Endothelial cell of umbilical vein (primary cell): ENCODE results near the gene CAMTA1. TPM values are rescaled to one million over a fixed set of nuclear protein-coding genes. Genes with fewer than 3 reads are reported as not detected.

Experiments used
- BruUV-seq: library from RNA; stranded (reverse); fragments of 400-500 nt; replicated peaks from 2 replicates; lab custom pipeline; 2021; lab: Mats Ljungman, UMichigan
- CTCF ChIA-PET: fragments of 300-600, 350-600 bp; sonication (Branson Sonifier 250); formaldehyde crosslinking; loops from one replicate; lab custom pipeline; 2021; ENCODE audit warnings: antibody characterized with exemption, inconsistent platforms; lab: Charles Lee
- POLR2A ChIA-PET: fragments of 300-600, 350-600 bp; sonication (Branson Sonifier 250); formaldehyde crosslinking; loops from one replicate; lab custom pipeline; 2021; ENCODE audit warnings: antibody characterized with exemption, inconsistent platforms; lab: Charles Lee
- DNase-seq: peaks from one replicate; pipeline ENCODE4 v3.0.0-alpha.2; 2011; ENCODE audit warnings: low read depth, low spot score
- FAIRE-seq: peaks from 2 replicates; lab custom pipeline; 2011; peaks lifted over from hg19 to GRCh38; lab: Jason Lieb, UNC
- H2AFZ ChIP-seq: 2 replicates; pipeline ENCODE4 v1.6.0; 2012; ENCODE audit warnings: low read depth, low read length, control low read depth, inconsistent platforms
- H3K27ac ChIP-seq: 2 replicates; pipeline ENCODE4 v1.5.1; 2011; ENCODE audit warnings: low read depth, mild to moderate bottlenecking, control low read depth, low read length, moderate library complexity; ENCODE audit not compliant: insufficient read depth
- H3K27me3 ChIP-seq, 2 experiments: 2 replicates each; pipeline versions ENCODE4 v1.6.0 to v1.6.1; 2011; ENCODE audit warnings: low read length in 2 of 2, mixed read lengths in 1 of 2; ENCODE audit not compliant: control insufficient read depth in 2 of 2, insufficient read depth in 2 of 2
- H3K36me3 ChIP-seq, 2 experiments: 2 replicates in 1 of 2; 3 replicates in 1 of 2; pipeline ENCODE4 v1.5.1; 2011; ENCODE audit warnings: low read length in 2 of 2, mild to moderate bottlenecking in 1 of 2, moderate library complexity in 1 of 2; ENCODE audit not compliant: control insufficient read depth in 2 of 2, insufficient read depth in 2 of 2; ENCODE audit errors: extremely low read depth in 1 of 2
- H3K4me1 ChIP-seq: 3 replicates; pipeline ENCODE4 v1.5.1; 2011; ENCODE audit warnings: mild to moderate bottlenecking, low read length; ENCODE audit not compliant: control insufficient read depth, insufficient read depth; ENCODE audit errors: extremely low read depth
- H3K4me2 ChIP-seq: 2 replicates; pipeline ENCODE4 v1.6.1; 2011; ENCODE audit warnings: low read length, control low read depth, mixed read lengths; ENCODE audit not compliant: insufficient read depth
- H3K4me3 ChIP-seq, 3 experiments: fragments of 200-600 bp in 1 of 3; sonication (generic), shearing (Covaris generic) in 1 of 3; replicated peaks in 1 of 3; 2 replicates each; pipeline ENCODE4 v1.5.1; 2011 to 2016; ENCODE audit warnings: control low read depth in 3 of 3, low read length in 3 of 3, mild to moderate bottlenecking in 2 of 3, inconsistent platforms in 1 of 3, low read depth in 1 of 3, moderate library complexity in 1 of 3; ENCODE audit not compliant: insufficient read depth in 1 of 3
- H3K79me2 ChIP-seq: 2 replicates; pipeline ENCODE4 v1.6.0; 2012; ENCODE audit warnings: low read length, inconsistent platforms; ENCODE audit not compliant: control insufficient read depth, insufficient read depth
- H3K9ac ChIP-seq: replicated peaks from 2 replicates; pipeline ENCODE3; 2011; ENCODE audit warnings: low read length, control low read depth; ENCODE audit not compliant: insufficient read depth; ENCODE audit errors: extremely low read depth
- H3K9me1 ChIP-seq: replicated peaks from 3 replicates; pipeline ENCODE4 v1.6.0; 2011; ENCODE audit warnings: mild to moderate bottlenecking, low read length; ENCODE audit not compliant: control insufficient read depth, insufficient read depth; ENCODE audit errors: extremely low read depth
- H3K9me3 ChIP-seq: replicated peaks from 2 replicates; pipeline ENCODE4 v1.5.1; 2012; ENCODE audit warnings: low read length, inconsistent platforms; ENCODE audit not compliant: control insufficient read depth, insufficient read depth
- H4K20me1 ChIP-seq: replicated peaks from 2 replicates; pipeline ENCODE3; 2011; ENCODE audit warnings: mild to moderate bottlenecking, low read length; ENCODE audit not compliant: control insufficient read depth, insufficient read depth; ENCODE audit errors: extremely low read depth
- EZH2 ChIP-seq: IDR thresholded peaks from 2 replicates; pipeline ENCODE4 v1.6.1; 2012; ENCODE audit warnings: borderline replicate concordance, low read depth, mild to moderate bottlenecking, moderate library complexity, low read length, inconsistent platforms; ENCODE audit not compliant: severe bottlenecking
- FOS ChIP-seq: IDR thresholded peaks from 2 replicates; pipeline ENCODE4 v1.6.1; 2011; ENCODE audit warnings: mild to moderate bottlenecking, low read length, moderate library complexity, borderline replicate concordance; ENCODE audit not compliant: insufficient read depth
- GATA2 ChIP-seq: IDR thresholded peaks from 2 replicates; pipeline ENCODE4 v1.7.0; 2011; ENCODE audit warnings: low read depth, mild to moderate bottlenecking, moderate library complexity, mixed read lengths, low read length; ENCODE audit not compliant: insufficient read length, insufficient read depth
- JUN ChIP-seq: IDR thresholded peaks from 2 replicates; pipeline ENCODE4 v1.6.1; 2011; ENCODE audit warnings: borderline replicate concordance, low read depth; ENCODE audit not compliant: insufficient read length, insufficient read depth
- MYC ChIP-seq: IDR thresholded peaks from one replicate; pipeline ENCODE4 v1.6.1; 2011; ENCODE audit warnings: mild to moderate bottlenecking, low read depth, low read length
- POLR2A ChIP-seq: IDR thresholded peaks from 2 replicates; pipeline ENCODE4 v1.6.1; 2012; ENCODE audit warnings: low read depth, mild to moderate bottlenecking, control low read depth, low read length
- POLR2AphosphoS5 ChIP-seq: IDR thresholded peaks from 2 replicates; pipeline ENCODE4 v1.6.1; 2012; ENCODE audit warnings: low read depth, mild to moderate bottlenecking, control low read depth, low read length, moderate library complexity; ENCODE audit not compliant: insufficient read depth
- dilution Hi-C: fragments of 300-500 bp; cut with MboI; formaldehyde crosslinking; loops from one replicate; pipeline ENCODE4 v1.15.0; 2019; ENCODE audit warnings: low sequenced_read_pairs; ENCODE audit not compliant: extremely low pct_ligation_motif_present
- intact Hi-C: fragments of 100-400 bp; cut with micrococcal nuclease; formaldehyde crosslinking; loops from one replicate; pipeline ENCODE4 v1.10.0; 2022
- polyA plus RNA-seq, 4 experiments: library from polyadenylated mRNA; depleted of rRNA in 3 of 4; stranded (reverse) in 3 of 4; unstranded in 1 of 4; fragments of >200 nt; gene quantifications; 2 replicates each; pipeline versions ENCODE4 v1.2.1 to v1.2.3, GENCODE V29; 2011 to 2012; ENCODE audit warnings: missing spikeins in 1 of 4
- total RNA-seq: library from RNA; stranded (reverse); gene quantifications from 2 replicates; pipeline ENCODE4 v1.2.3, GENCODE V29; 2021
- TF ChIP-seq, protein P1 (sequence below): IDR thresholded peaks from 2 replicates; pipeline ENCODE4 v1.6.1; 2011; ENCODE audit not compliant: insufficient read depth, insufficient read length
- TF ChIP-seq, protein P2 (sequence below), 2 donors: IDR thresholded peaks; 1 replicate in 1 of 2; 2 replicates in 1 of 2; pipeline ENCODE4 v1.5.1; 2011; ENCODE audit warnings: low read length in 2 of 2, mild to moderate bottlenecking in 2 of 2, moderate library complexity in 2 of 2, control low read depth in 1 of 2, inconsistent platforms in 1 of 2, low read depth in 1 of 2; ENCODE audit not compliant: insufficient read depth in 1 of 2; ENCODE audit errors: extremely low read depth in 1 of 2

CAMTA1 gene
- total and polyA plus RNA-seq, 2 donors (not counting 3 experiments of a cell fraction or from before 2014, with no cell fraction given) = 50.8 to 92.7 TPM

- no peak overlapping the region for H3K4me3 ChIP-seq
- no peaks in the 10 kb centered on the region for H3K36me3 ChIP-seq
- H3K4me2 ChIP-seq = no peak overlapping the region
- H3K4me1 ChIP-seq = peaks cover 9% of the 10 kb centered on the region
- no peaks in the 10 kb centered on the region for H3K79me2 ChIP-seq
- H3K27me3 ChIP-seq = peaks cover 6 to 8% of the 10 kb centered on the region in 2 experiments
- TF ChIP-seq MYC (no peak), FOS (no peak), POLR2A (no peak), GATA2 (no peak), POLR2AphosphoS5 (no peak), JUN (no peak), EZH2 (no peak)
- TF ChIP-seq, protein P1, sequence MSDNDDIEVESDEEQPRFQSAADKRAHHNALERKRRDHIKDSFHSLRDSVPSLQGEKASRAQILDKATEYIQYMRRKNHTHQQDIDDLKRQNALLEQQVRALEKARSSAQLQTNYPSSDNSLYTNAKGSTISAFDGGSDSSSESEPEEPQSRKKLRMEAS = no peak
- TF ChIP-seq, protein P2, sequence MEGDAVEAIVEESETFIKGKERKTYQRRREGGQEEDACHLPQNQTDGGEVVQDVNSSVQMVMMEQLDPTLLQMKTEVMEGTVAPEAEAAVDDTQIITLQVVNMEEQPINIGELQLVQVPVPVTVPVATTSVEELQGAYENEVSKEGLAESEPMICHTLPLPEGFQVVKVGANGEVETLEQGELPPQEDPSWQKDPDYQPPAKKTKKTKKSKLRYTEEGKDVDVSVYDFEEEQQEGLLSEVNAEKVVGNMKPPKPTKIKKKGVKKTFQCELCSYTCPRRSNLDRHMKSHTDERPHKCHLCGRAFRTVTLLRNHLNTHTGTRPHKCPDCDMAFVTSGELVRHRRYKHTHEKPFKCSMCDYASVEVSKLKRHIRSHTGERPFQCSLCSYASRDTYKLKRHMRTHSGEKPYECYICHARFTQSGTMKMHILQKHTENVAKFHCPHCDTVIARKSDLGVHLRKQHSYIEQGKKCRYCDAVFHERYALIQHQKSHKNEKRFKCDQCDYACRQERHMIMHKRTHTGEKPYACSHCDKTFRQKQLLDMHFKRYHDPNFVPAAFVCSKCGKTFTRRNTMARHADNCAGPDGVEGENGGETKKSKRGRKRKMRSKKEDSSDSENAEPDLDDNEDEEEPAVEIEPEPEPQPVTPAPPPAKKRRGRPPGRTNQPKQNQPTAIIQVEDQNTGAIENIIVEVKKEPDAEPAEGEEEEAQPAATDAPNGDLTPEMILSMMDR (IDR thresholded peaks at IDR 0.05; ENCODE audit: extremely low read depth in 1 of 2, insufficient read depth in 1 of 2, low read depth in 1 of 2, low read length in 2 of 2) = no peak
- H3K9me1 ChIP-seq = no peaks in the 10 kb centered on the region
- BruUV-seq = no TSS peak
- H2AFZ ChIP-seq = no peak overlapping the region
- no peak overlapping the region for H3K9ac ChIP-seq
- intact Hi-C loops (loop anchor here (5.0 kb wide), 1 partner anchor 153 kb away; no protein-coding TSS in a partner anchor), dilution Hi-C loops (no loop called here)
- no peak for DNase-seq
- no peak for FAIRE-seq
- H3K27ac ChIP-seq = no peak overlapping the region
- ChIA-PET POLR2A (no interaction called here), CTCF (interaction anchor here (1.0 to 1.5 kb wide), 3 partner anchors 10 to 20 kb away, joined by 3 to 4 read pairs (median 3); no protein-coding TSS in a partner anchor)
- H4K20me1 ChIP-seq = no peaks in the 10 kb centered on the region
- peaks cover 2% of the 10 kb centered on the region for H3K9me3 ChIP-seq
Measured at GRCh38 chr1:7399514-7400125, 614.4 kb downstream of the CAMTA1 start.
